A673 (cell line): ENCODE measurements around the gene CLDN34. TPM values are rescaled to one million over a fixed set of nuclear protein-coding genes. Genes with fewer than 3 reads are reported as not detected.

Experiments used
- BruUV-seq: library from RNA; stranded (reverse); fragments of 400-500 nt; replicated peaks from 2 replicates; lab custom pipeline; 2021; lab: Mats Ljungman, UMichigan
- CTCF ChIA-PET: fragments of 300-600 bp; sonication (Branson Sonifier 250); formaldehyde crosslinking; loops from one replicate; lab custom pipeline; 2022; ENCODE audit warnings: antibody characterized with exemption; lab: Charles Lee
- POLR2A ChIA-PET: fragments of 300-600 bp; sonication (Branson Sonifier 250); formaldehyde crosslinking; loops from one replicate; lab custom pipeline; 2022; ENCODE audit warnings: antibody characterized with exemption; ENCODE audit not compliant: low non-redundant PET; lab: Charles Lee
- DNase-seq: peaks from one replicate; pipeline ENCODE4 v3.0.0-alpha.2; 2015; ENCODE audit warnings: low spot score
- H3K27ac ChIP-seq: fragments of 200-600 bp; sonication (generic); 2 replicates; pipeline ENCODE4 v1.5.1; 2016; ENCODE audit warnings: mixed run types, low read depth, mild to moderate bottlenecking, mixed read lengths, antibody characterized with exemption, low read length; ENCODE audit not compliant: poor library complexity, severe bottlenecking
- H3K27me3 ChIP-seq: fragments of 200-600 bp; sonication (generic); replicated peaks from 2 replicates; pipeline ENCODE4 v1.6.1; 2017; ENCODE audit warnings: mixed run types, low read depth, mild to moderate bottlenecking, mixed read lengths, antibody characterized with exemption, low read length; ENCODE audit not compliant: insufficient read depth, poor library complexity
- H3K36me3 ChIP-seq: fragments of 200-600 bp; sonication (generic); 2 replicates; pipeline ENCODE4 v1.6.1; 2016; ENCODE audit warnings: mixed run types, mild to moderate bottlenecking, mixed read lengths, antibody characterized with exemption, low read length; ENCODE audit not compliant: insufficient read depth, poor library complexity, severe bottlenecking
- H3K4me1 ChIP-seq: fragments of 200-600 bp; sonication (generic); 2 replicates; pipeline ENCODE4 v1.6.1; 2017; ENCODE audit warnings: mixed run types, mild to moderate bottlenecking, mixed read lengths, antibody characterized with exemption, low read length; ENCODE audit not compliant: insufficient read depth, poor library complexity, severe bottlenecking
- H3K4me3 ChIP-seq: fragments of 200-600 bp; sonication (generic); 2 replicates; pipeline ENCODE4 v1.5.1; 2016; ENCODE audit warnings: low read depth, mixed run types, mild to moderate bottlenecking, mixed read lengths, low read length; ENCODE audit not compliant: poor library complexity, severe bottlenecking
- H3K9me3 ChIP-seq: fragments of 200-600 bp; sonication (generic); 2 replicates; pipeline ENCODE4 v1.6.1; 2016; ENCODE audit warnings: mixed run types, low read depth, mild to moderate bottlenecking, mixed read lengths, antibody characterized with exemption, low read length; ENCODE audit not compliant: poor library complexity, severe bottlenecking
- CTCF ChIP-seq: fragments of 300-800, 200-600 bp; sonication (generic); conservative IDR thresholded peaks from 2 replicates; pipeline ENCODE4 v1.5.1; 2017; ENCODE audit warnings: low read depth, mild to moderate bottlenecking, antibody characterized with exemption, low read length, moderate library complexity, mixed read lengths
- EZH2 ChIP-seq: fragments of 200-600 bp; sonication (generic); IDR thresholded peaks from 2 replicates; pipeline ENCODE4 v1.6.1; 2017; ENCODE audit warnings: borderline replicate concordance, low read depth, mild to moderate bottlenecking, mixed read lengths, antibody characterized with exemption, low read length; ENCODE audit not compliant: poor library complexity, severe bottlenecking
- intact Hi-C: fragments of 100-400 bp; cut with micrococcal nuclease; formaldehyde crosslinking; loops from one replicate; pipeline ENCODE4 v1.10.0; 2022; ENCODE audit not compliant: unreplicated experiment
- total RNA-seq: library from RNA; stranded (reverse); gene quantifications from 2 replicates; pipeline ENCODE4 v1.2.3, GENCODE V29; 2021

The CLDN34 gene
- total RNA-seq, 1 experiment from 2014 or later = not detected

- Histone ChIP-seq H3K36me3 (no peaks in the 10 kb centered on the region), H3K4me1 (peaks cover 16% of the 10 kb centered on the region), H3K9me3 (no peaks in the 10 kb centered on the region), H3K27me3 (no peaks in the 10 kb centered on the region), H3K27ac (no peak overlapping the region), H3K4me3 (no peak overlapping the region)
- intact Hi-C loops = no loop called here
- POLR2A ChIA-PET = no interaction called here
- TF ChIP-seq EZH2 (no peak), CTCF (no peak)
- CTCF ChIA-PET = no interaction called here
- BruUV-seq = no TSS peak
- DNase-seq = no peak
These were observed 38.9 kb downstream of the CLDN34 start for GRCh38 chrX:10006086-10006485.

GRCh38 chrX:10006770-10007169 lies 39.6 kb downstream of the CLDN34 start:
- Histone ChIP-seq H3K9me3 (no peaks in the 10 kb centered on the region), H3K4me3 (no peak overlapping the region), H3K27ac (no peak overlapping the region), H3K27me3 (no peaks in the 10 kb centered on the region), H3K4me1 (peaks cover 22% of the 10 kb centered on the region), H3K36me3 (no peaks in the 10 kb centered on the region)
- ChIA-PET CTCF (no interaction called here), POLR2A (no interaction called here)
- intact Hi-C loops = no loop called here
- no TSS peak for BruUV-seq
- no peak for DNase-seq
- TF ChIP-seq EZH2 (no peak), CTCF (no peak)

GRCh38 chrX:10007621-10008020 lies 40.5 kb downstream of the CLDN34 start:
- no peak for TF ChIP-seq EZH2
- TF ChIP-seq CTCF = no peak
- no peak for DNase-seq
- Histone ChIP-seq H3K27ac (no peak overlapping the region), H3K4me1 (peaks cover 28% of the 10 kb centered on the region), H3K27me3 (no peaks in the 10 kb centered on the region), H3K9me3 (no peaks in the 10 kb centered on the region), H3K4me3 (no peak overlapping the region), H3K36me3 (no peaks in the 10 kb centered on the region)
- CTCF ChIA-PET = no interaction called here
- no TSS peak for BruUV-seq
- POLR2A ChIA-PET = no interaction called here
- intact Hi-C loops = no loop called here
